ENCODE measurements around the gene ISM1.

ISM1 gene

GRCh38 chr20:13286052-13286451 is 65.0 kb downstream of the ISM1 start:
- no peak for TF ChIP-seq SPI1 (IDR thresholded peaks at IDR 0.05; ENCODE audit: low read depth, low read length)
- TF ChIP-seq POLR2AphosphoS5 (IDR thresholded peaks at IDR 0.05; ENCODE audit: low read depth, low read length): no peak
- no peak for TF ChIP-seq POU2F2 (IDR thresholded peaks at IDR 0.05; ENCODE audit: low read depth, low read length)
- TF ChIP-seq TAF1 (IDR thresholded peaks at IDR 0.05; ENCODE audit: low read depth, low read length): no peak
- no peak for TF ChIP-seq PAX5 (IDR thresholded peaks at IDR 0.05; ENCODE audit: insufficient read depth, low read length, severe bottlenecking)
- TF ChIP-seq POLR2A (IDR thresholded peaks at IDR 0.05; ENCODE audit: low read depth, low read length): no peak
- FAIRE-seq (no peak), DNase-seq (ENCODE audit: insufficient read length, low spot score) (no peak)

GRCh38 chr20:13286607-13287006 is 65.5 kb downstream of the ISM1 start:
- DNase-seq (ENCODE audit: insufficient read length, low spot score): no peak
- TF ChIP-seq POLR2A (IDR thresholded peaks at IDR 0.05; ENCODE audit: low read depth, low read length): no peak
- no peak for TF ChIP-seq POLR2AphosphoS5 (IDR thresholded peaks at IDR 0.05; ENCODE audit: low read depth, low read length)
- TF ChIP-seq SPI1 (IDR thresholded peaks at IDR 0.05; ENCODE audit: low read depth, low read length): no peak
- TF ChIP-seq TAF1 (IDR thresholded peaks at IDR 0.05; ENCODE audit: low read depth, low read length): no peak
- no peak for TF ChIP-seq POU2F2 (IDR thresholded peaks at IDR 0.05; ENCODE audit: low read depth, low read length)
- TF ChIP-seq PAX5 (IDR thresholded peaks at IDR 0.05; ENCODE audit: insufficient read depth, low read length, severe bottlenecking): no peak
- no peak for FAIRE-seq

- TF ChIP-seq PAX5 (IDR thresholded peaks at IDR 0.05; ENCODE audit: insufficient read depth, low read length, severe bottlenecking) (no peak), SPI1 (IDR thresholded peaks at IDR 0.05; ENCODE audit: low read depth, low read length) (no peak), POLR2AphosphoS5 (IDR thresholded peaks at IDR 0.05; ENCODE audit: low read depth, low read length) (no peak), TAF1 (IDR thresholded peaks at IDR 0.05; ENCODE audit: low read depth, low read length) (no peak), POU2F2 (IDR thresholded peaks at IDR 0.05; ENCODE audit: low read depth, low read length) (no peak), POLR2A (IDR thresholded peaks at IDR 0.05; ENCODE audit: low read depth, low read length) (no peak)
- DNase-seq (ENCODE audit: insufficient read length, low spot score) (no peak), FAIRE-seq (no peak)
These were observed 67.3 kb downstream of the ISM1 start for GRCh38 chr20:13288357-13288756.

GRCh38 chr20:13289031-13289430 is 68.0 kb downstream of the ISM1 start:
- DNase-seq (ENCODE audit: insufficient read length, low spot score): no peak
- FAIRE-seq: no peak
- no peak for TF ChIP-seq POLR2AphosphoS5 (IDR thresholded peaks at IDR 0.05; ENCODE audit: low read depth, low read length)
- TF ChIP-seq POLR2A (IDR thresholded peaks at IDR 0.05; ENCODE audit: low read depth, low read length): no peak
- no peak for TF ChIP-seq TAF1 (IDR thresholded peaks at IDR 0.05; ENCODE audit: low read depth, low read length)
- TF ChIP-seq POU2F2 (IDR thresholded peaks at IDR 0.05; ENCODE audit: low read depth, low read length): no peak
- TF ChIP-seq SPI1 (IDR thresholded peaks at IDR 0.05; ENCODE audit: low read depth, low read length): no peak
- no peak for TF ChIP-seq PAX5 (IDR thresholded peaks at IDR 0.05; ENCODE audit: insufficient read depth, low read length, severe bottlenecking)

GRCh38 chr20:13290724-13291123 is 69.7 kb downstream of the ISM1 start:
- TF ChIP-seq SPI1 (IDR thresholded peaks at IDR 0.05; ENCODE audit: low read depth, low read length) (no peak), PAX5 (IDR thresholded peaks at IDR 0.05; ENCODE audit: insufficient read depth, low read length, severe bottlenecking) (no peak), POU2F2 (IDR thresholded peaks at IDR 0.05; ENCODE audit: low read depth, low read length) (no peak), POLR2AphosphoS5 (IDR thresholded peaks at IDR 0.05; ENCODE audit: low read depth, low read length) (no peak), POLR2A (IDR thresholded peaks at IDR 0.05; ENCODE audit: low read depth, low read length) (no peak), TAF1 (IDR thresholded peaks at IDR 0.05; ENCODE audit: low read depth, low read length) (no peak)
- DNase-seq (ENCODE audit: insufficient read length, low spot score): no peak

GRCh38 chr20:13291157-13291556 is 70.1 kb downstream of the ISM1 start:
- no peak for FAIRE-seq
- TF ChIP-seq POU2F2 (IDR thresholded peaks at IDR 0.05; ENCODE audit: low read depth, low read length): no peak
- no peak for TF ChIP-seq POLR2A (IDR thresholded peaks at IDR 0.05; ENCODE audit: low read depth, low read length)
- TF ChIP-seq TAF1 (IDR thresholded peaks at IDR 0.05; ENCODE audit: low read depth, low read length): no peak
- no peak for TF ChIP-seq PAX5 (IDR thresholded peaks at IDR 0.05; ENCODE audit: insufficient read depth, low read length, severe bottlenecking)
- no peak for TF ChIP-seq SPI1 (IDR thresholded peaks at IDR 0.05; ENCODE audit: low read depth, low read length)
- TF ChIP-seq POLR2AphosphoS5 (IDR thresholded peaks at IDR 0.05; ENCODE audit: low read depth, low read length): no peak

More at GRCh38 chr20:13290724-13291123, 69.7 kb downstream of the ISM1 start:
- FAIRE-seq: no peak

GRCh38 chr20:13292201-13292885 is 71.3 kb downstream of the ISM1 start:
- TF ChIP-seq PAX5 (IDR thresholded peaks at IDR 0.05; ENCODE audit: insufficient read depth, low read length, severe bottlenecking) (no peak), POLR2AphosphoS5 (IDR thresholded peaks at IDR 0.05; ENCODE audit: low read depth, low read length) (no peak), POU2F2 (IDR thresholded peaks at IDR 0.05; ENCODE audit: low read depth, low read length) (no peak), SPI1 (IDR thresholded peaks at IDR 0.05; ENCODE audit: low read depth, low read length) (no peak), TAF1 (IDR thresholded peaks at IDR 0.05; ENCODE audit: low read depth, low read length) (no peak), POLR2A (IDR thresholded peaks at IDR 0.05; ENCODE audit: low read depth, low read length) (no peak)
- FAIRE-seq: no peak
- DNase-seq (ENCODE audit: insufficient read length, low spot score): no peak

More at GRCh38 chr20:13291157-13291556, 70.1 kb downstream of the ISM1 start:
- no peak for DNase-seq (ENCODE audit: insufficient read length, low spot score)

- no peak for TF ChIP-seq POU2F2 (IDR thresholded peaks at IDR 0.05; ENCODE audit: low read depth, low read length)
- no peak for TF ChIP-seq TAF1 (IDR thresholded peaks at IDR 0.05; ENCODE audit: low read depth, low read length)
- no peak for TF ChIP-seq SPI1 (IDR thresholded peaks at IDR 0.05; ENCODE audit: low read depth, low read length)
- no peak for TF ChIP-seq PAX5 (IDR thresholded peaks at IDR 0.05; ENCODE audit: insufficient read depth, low read length, severe bottlenecking)
- DNase-seq (ENCODE audit: insufficient read length, low spot score) (no peak), FAIRE-seq (no peak)
These were observed 73.4 kb downstream of the ISM1 start for GRCh38 chr20:13294522-13294921.

- DNase-seq (ENCODE audit: insufficient read length, low spot score) (no peak), FAIRE-seq (no peak)
- TF ChIP-seq POLR2A (IDR thresholded peaks at IDR 0.05; ENCODE audit: low read depth, low read length) (no peak), SPI1 (IDR thresholded peaks at IDR 0.05; ENCODE audit: low read depth, low read length) (no peak), POLR2AphosphoS5 (IDR thresholded peaks at IDR 0.05; ENCODE audit: low read depth, low read length) (no peak), PAX5 (IDR thresholded peaks at IDR 0.05; ENCODE audit: insufficient read depth, low read length, severe bottlenecking) (no peak), POU2F2 (IDR thresholded peaks at IDR 0.05; ENCODE audit: low read depth, low read length) (no peak), TAF1 (IDR thresholded peaks at IDR 0.05; ENCODE audit: low read depth, low read length) (no peak)
These were observed 74.6 kb downstream of the ISM1 start for GRCh38 chr20:13295637-13296036.

Data from GM12891 (cell line).